ENCODE data around the gene RPAP2. TPM values are rescaled to one million over a fixed set of nuclear protein-coding genes. Genes with fewer than 3 reads are reported as not detected.
A peak's percentile ranks its signal among the peaks of the same experiment; 100 is the strongest.
"Not testable (repeated sequence)": the region's sequence is repeated elsewhere in the genome, so short reads cannot be mapped to it uniquely, and the experiment has no call there.

RPAP2 gene
- total and polyA plus RNA-seq, 10 of the 15 experiments (the other 5 are each of a cell fraction or from before 2014, with no cell fraction given), result 11.4 to 39.5 (median 21.7) TPM

GRCh38 chr1:92377991-92378390, 79.1 kb downstream of the RPAP2 start:
- POLR2A ChIA-PET; H3K27ac ChIP-seq (ENCODE audit: control insufficient read depth, insufficient read depth); H3K36me3 ChIP-seq (ENCODE audit: control insufficient read depth in 2 of 2, insufficient read depth in 2 of 2, low read length in 1 of 2); ATAC-seq; H3K4me2 ChIP-seq (ENCODE audit: control insufficient read depth, insufficient read depth); H3K4me3 ChIP-seq; H2AFZ ChIP-seq (ENCODE audit: control insufficient read depth, low read depth, low read length); H3K4me1 ChIP-seq (ENCODE audit: control insufficient read depth, insufficient read depth, low read length); RAD21 ChIA-PET (ENCODE audit: unreplicated experiment); in situ Hi-C loops (cut with MboI); H3K9ac ChIP-seq (ENCODE audit: control insufficient read depth, insufficient read depth, low read length); H4K20me1 ChIP-seq (ENCODE audit: control insufficient read depth, insufficient read depth); intact Hi-C loops (cut with micrococcal nuclease; ENCODE audit: unreplicated experiment); FAIRE-seq; H3K9me3 ChIP-seq (replicated peaks; ENCODE audit: control insufficient read depth, insufficient read depth, low read length); H3K79me2 ChIP-seq (ENCODE audit: control insufficient read depth, insufficient read depth, low read length); H3K27me3 ChIP-seq (replicated peaks in 1 of 2; ENCODE audit: control insufficient read depth in 2 of 2, insufficient read depth in 2 of 2, low read length in 1 of 2); DNase-seq (ENCODE audit: low read depth, low spot score); BruUV-seq (replicated peaks): not testable (repeated sequence)
- SMC1A ChIA-PET (ENCODE audit: uncharacterized antibody, unreplicated experiment), result interaction anchor here (1.5 to 2.8 kb wide), 2 partner anchors 10 to 21 kb away, joined by 4 to 8 read pairs; no protein-coding TSS in a partner anchor
- TF ChIP-seq ZNF24 (IDR thresholded peaks at IDR 0.05), result peak; percentile 81
- CTCF ChIA-PET, result interaction anchor here (1.5 kb wide), 1 partner anchor 10 kb away, joined by 4 read pairs; no protein-coding TSS in a partner anchor
- WGBS (ENCODE audit: insufficient coverage, insufficient replicate concordance, low lambda C conversion rate, missing lambda C conversion rate), result 98% methylated on average over 4 of the region's 4 CpGs

GRCh38 chr1:92380867-92381266, 82.0 kb downstream of the RPAP2 start:
- Histone ChIP-seq H3K4me3 (no peak overlapping the region), H3K79me2 (ENCODE audit: control insufficient read depth, insufficient read depth, low read length) (no peaks in the 10 kb centered on the region), H3K27me3 (replicated peaks in 1 of 2; ENCODE audit: control insufficient read depth in 2 of 2, insufficient read depth in 2 of 2, low read length in 1 of 2) (no peaks in the 10 kb centered on the region), H3K4me2 (ENCODE audit: control insufficient read depth, insufficient read depth) (no peak overlapping the region), H3K9ac (ENCODE audit: control insufficient read depth, insufficient read depth, low read length) (no peak overlapping the region), H2AFZ (ENCODE audit: control insufficient read depth, low read depth, low read length) (no peak overlapping the region), H3K4me1 (ENCODE audit: control insufficient read depth, insufficient read depth, low read length) (no peaks in the 10 kb centered on the region), H3K27ac (ENCODE audit: control insufficient read depth, insufficient read depth) (no peak overlapping the region), H3K9me3 (replicated peaks; ENCODE audit: control insufficient read depth, insufficient read depth, low read length) (no peaks in the 10 kb centered on the region; the same call in 2 of the 3 replicates), H3K36me3 (ENCODE audit: control insufficient read depth in 2 of 2, insufficient read depth in 2 of 2, low read length in 1 of 2) (peaks cover 0 to 3% of the 10 kb centered on the region in 2 experiments; a peak in 2 of 4 replicates), H4K20me1 (ENCODE audit: control insufficient read depth, insufficient read depth) (no peaks in the 10 kb centered on the region)
- no peak for FAIRE-seq
- no peak for DNase-seq (ENCODE audit: low read depth, low spot score)
- TF ChIP-seq ZNF622 (IDR thresholded peaks at IDR 0.05), result no peak
- TF ChIP-seq SIN3A (IDR thresholded peaks at IDR 0.05; ENCODE audit: low read depth, low read length), result no peak
- TF ChIP-seq CREM (IDR thresholded peaks at IDR 0.05; ENCODE audit: low read depth), result no peak
- no TSS peak for BruUV-seq (replicated peaks)
- WGBS (ENCODE audit: insufficient coverage, insufficient replicate concordance, low lambda C conversion rate, missing lambda C conversion rate), result 93% methylated on average over 2 of the region's 2 CpGs
- ChIA-PET RAD21 (ENCODE audit: unreplicated experiment) (no interaction called here), POLR2A (no interaction called here), CTCF (no interaction called here), SMC1A (ENCODE audit: uncharacterized antibody, unreplicated experiment) (interaction anchor here (0.6 kb wide), 1 partner anchor 15 kb away, joined by 3 read pairs; no protein-coding TSS in a partner anchor)
- intact Hi-C loops (cut with micrococcal nuclease; ENCODE audit: unreplicated experiment) (no loop called here), in situ Hi-C loops (cut with MboI) (no loop called here)
- no peak for ATAC-seq

DNA sequence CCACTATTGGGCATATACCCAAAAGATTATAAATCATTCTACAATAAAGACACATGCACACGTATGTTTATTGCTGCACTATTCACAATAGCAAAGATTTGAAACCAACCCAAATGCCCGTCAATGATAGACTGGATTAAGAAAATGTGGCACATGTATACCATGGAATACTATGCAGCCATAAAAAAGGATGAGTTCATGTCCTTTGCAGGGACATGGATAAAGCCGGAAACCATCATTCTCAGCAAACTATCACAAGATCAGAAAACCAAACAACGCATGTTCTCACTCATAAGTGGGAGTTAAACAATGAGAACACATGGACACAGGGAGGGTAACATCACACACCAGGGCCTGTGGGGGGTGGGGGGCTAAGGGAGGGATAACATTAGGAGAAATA, 95.1 kb downstream of the RPAP2 start:
- H3K9ac ChIP-seq (ENCODE audit: control insufficient read depth, insufficient read depth, low read length); H3K4me1 ChIP-seq (ENCODE audit: control insufficient read depth, insufficient read depth, low read length); FAIRE-seq; H3K9me3 ChIP-seq (replicated peaks; ENCODE audit: control insufficient read depth, insufficient read depth, low read length); H3K4me2 ChIP-seq (ENCODE audit: control insufficient read depth, insufficient read depth); H3K4me3 ChIP-seq; RAD21 ChIA-PET (ENCODE audit: unreplicated experiment); H3K36me3 ChIP-seq (ENCODE audit: control insufficient read depth in 2 of 2, insufficient read depth in 2 of 2, low read length in 1 of 2); intact Hi-C loops (cut with micrococcal nuclease; ENCODE audit: unreplicated experiment); DNase-seq (ENCODE audit: low read depth, low spot score); ATAC-seq; SMC1A ChIA-PET (ENCODE audit: uncharacterized antibody, unreplicated experiment); CTCF ChIA-PET; in situ Hi-C loops (cut with MboI); H2AFZ ChIP-seq (ENCODE audit: control insufficient read depth, low read depth, low read length); H4K20me1 ChIP-seq (ENCODE audit: control insufficient read depth, insufficient read depth); POLR2A ChIA-PET; H3K27me3 ChIP-seq (replicated peaks in 1 of 2; ENCODE audit: control insufficient read depth in 2 of 2, insufficient read depth in 2 of 2, low read length in 1 of 2); H3K79me2 ChIP-seq (ENCODE audit: control insufficient read depth, insufficient read depth, low read length); BruUV-seq (replicated peaks); H3K27ac ChIP-seq (ENCODE audit: control insufficient read depth, insufficient read depth): not testable (repeated sequence)
- 98% methylated on average over 4 of the region's 4 CpGs for WGBS (ENCODE audit: insufficient coverage, insufficient replicate concordance, low lambda C conversion rate, missing lambda C conversion rate)
